Measurements from ENCODE around the gene KIRREL1.

Gene KIRREL1

DNA sequence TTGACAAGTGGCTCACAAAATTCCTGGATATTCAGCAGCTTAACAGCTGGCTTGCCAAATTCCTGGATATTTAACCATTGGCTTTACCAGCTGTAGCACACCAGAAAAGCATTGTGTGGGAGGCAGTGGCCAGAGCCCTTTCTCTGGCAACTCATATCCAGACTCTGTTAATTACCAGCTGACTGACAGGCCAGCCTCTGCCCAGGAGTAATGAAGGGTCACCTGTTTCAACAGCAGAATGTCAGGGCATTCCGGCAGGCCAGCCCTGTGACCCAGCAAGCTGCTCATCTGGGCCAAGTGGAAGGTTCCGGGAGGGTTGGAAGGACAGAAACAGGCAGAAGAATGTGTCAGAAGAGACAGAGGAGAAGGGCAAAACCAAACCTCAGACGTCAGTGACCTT lies 35.2 kb upstream of the KIRREL1 start:
- TF ChIP-seq TAF1 (IDR thresholded peaks at IDR 0.05; ENCODE audit: borderline replicate concordance, insufficient read depth, low read length) (no peak), POLR2AphosphoS5 (IDR thresholded peaks at IDR 0.05; ENCODE audit: low read depth, low read length) (no peak), FOXP2 (optimal IDR thresholded peaks at IDR 0.05; ENCODE audit: borderline replicate concordance, extremely low read depth, extremely low read length, insufficient read depth) (no peak), SIN3A (IDR thresholded peaks at IDR 0.05; ENCODE audit: borderline replicate concordance, insufficient read depth, low read length) (no peak)
- TF ChIP-seq, protein P1, sequence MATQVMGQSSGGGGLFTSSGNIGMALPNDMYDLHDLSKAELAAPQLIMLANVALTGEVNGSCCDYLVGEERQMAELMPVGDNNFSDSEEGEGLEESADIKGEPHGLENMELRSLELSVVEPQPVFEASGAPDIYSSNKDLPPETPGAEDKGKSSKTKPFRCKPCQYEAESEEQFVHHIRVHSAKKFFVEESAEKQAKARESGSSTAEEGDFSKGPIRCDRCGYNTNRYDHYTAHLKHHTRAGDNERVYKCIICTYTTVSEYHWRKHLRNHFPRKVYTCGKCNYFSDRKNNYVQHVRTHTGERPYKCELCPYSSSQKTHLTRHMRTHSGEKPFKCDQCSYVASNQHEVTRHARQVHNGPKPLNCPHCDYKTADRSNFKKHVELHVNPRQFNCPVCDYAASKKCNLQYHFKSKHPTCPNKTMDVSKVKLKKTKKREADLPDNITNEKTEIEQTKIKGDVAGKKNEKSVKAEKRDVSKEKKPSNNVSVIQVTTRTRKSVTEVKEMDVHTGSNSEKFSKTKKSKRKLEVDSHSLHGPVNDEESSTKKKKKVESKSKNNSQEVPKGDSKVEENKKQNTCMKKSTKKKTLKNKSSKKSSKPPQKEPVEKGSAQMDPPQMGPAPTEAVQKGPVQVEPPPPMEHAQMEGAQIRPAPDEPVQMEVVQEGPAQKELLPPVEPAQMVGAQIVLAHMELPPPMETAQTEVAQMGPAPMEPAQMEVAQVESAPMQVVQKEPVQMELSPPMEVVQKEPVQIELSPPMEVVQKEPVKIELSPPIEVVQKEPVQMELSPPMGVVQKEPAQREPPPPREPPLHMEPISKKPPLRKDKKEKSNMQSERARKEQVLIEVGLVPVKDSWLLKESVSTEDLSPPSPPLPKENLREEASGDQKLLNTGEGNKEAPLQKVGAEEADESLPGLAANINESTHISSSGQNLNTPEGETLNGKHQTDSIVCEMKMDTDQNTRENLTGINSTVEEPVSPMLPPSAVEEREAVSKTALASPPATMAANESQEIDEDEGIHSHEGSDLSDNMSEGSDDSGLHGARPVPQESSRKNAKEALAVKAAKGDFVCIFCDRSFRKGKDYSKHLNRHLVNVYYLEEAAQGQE (IDR thresholded peaks at IDR 0.05; ENCODE audit: insufficient read depth in 1 of 2, low read depth in 2 of 2, low read length in 2 of 2) = no peak

GRCh38 chr1:157959750-157960149 lies 33.7 kb upstream of the KIRREL1 start:
- no peak for TF ChIP-seq POLR2AphosphoS5 (IDR thresholded peaks at IDR 0.05; ENCODE audit: low read depth, low read length)
- no peak for TF ChIP-seq TAF1 (IDR thresholded peaks at IDR 0.05; ENCODE audit: borderline replicate concordance, insufficient read depth, low read length)
- TF ChIP-seq, protein P1 (IDR thresholded peaks at IDR 0.05; ENCODE audit: insufficient read depth in 1 of 2, low read depth in 2 of 2, low read length in 2 of 2) = no peak
- no peak for TF ChIP-seq SIN3A (IDR thresholded peaks at IDR 0.05; ENCODE audit: borderline replicate concordance, insufficient read depth, low read length)
- TF ChIP-seq FOXP2 (optimal IDR thresholded peaks at IDR 0.05; ENCODE audit: borderline replicate concordance, extremely low read depth, extremely low read length, insufficient read depth) = no peak

DNA sequence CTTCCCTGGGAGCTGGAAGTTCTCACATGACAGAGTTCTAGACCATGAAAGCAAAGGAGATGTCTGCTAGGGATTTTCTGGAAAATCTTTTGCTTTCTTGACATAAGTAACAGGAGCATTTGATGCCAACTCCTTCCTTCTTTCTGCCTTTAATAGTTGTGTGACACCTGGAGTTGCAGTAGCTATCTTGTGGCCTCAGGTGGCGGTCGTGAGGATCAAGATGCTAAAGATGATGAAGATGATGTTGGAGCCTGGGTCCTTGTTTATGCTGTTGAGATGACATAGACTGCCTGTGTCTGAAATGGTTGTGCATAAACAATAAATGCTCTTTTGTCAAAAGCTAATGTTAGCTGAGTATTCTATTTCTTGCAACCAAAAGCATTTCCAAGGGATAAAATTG lies 32.7 kb upstream of the KIRREL1 start:
- TF ChIP-seq FOXP2 (optimal IDR thresholded peaks at IDR 0.05; ENCODE audit: borderline replicate concordance, extremely low read depth, extremely low read length, insufficient read depth) (no peak), TAF1 (IDR thresholded peaks at IDR 0.05; ENCODE audit: borderline replicate concordance, insufficient read depth, low read length) (no peak), SIN3A (IDR thresholded peaks at IDR 0.05; ENCODE audit: borderline replicate concordance, insufficient read depth, low read length) (no peak), POLR2AphosphoS5 (IDR thresholded peaks at IDR 0.05; ENCODE audit: low read depth, low read length) (no peak)
- TF ChIP-seq, protein P1 (IDR thresholded peaks at IDR 0.05; ENCODE audit: insufficient read depth in 1 of 2, low read depth in 2 of 2, low read length in 2 of 2) = no peak

DNA sequence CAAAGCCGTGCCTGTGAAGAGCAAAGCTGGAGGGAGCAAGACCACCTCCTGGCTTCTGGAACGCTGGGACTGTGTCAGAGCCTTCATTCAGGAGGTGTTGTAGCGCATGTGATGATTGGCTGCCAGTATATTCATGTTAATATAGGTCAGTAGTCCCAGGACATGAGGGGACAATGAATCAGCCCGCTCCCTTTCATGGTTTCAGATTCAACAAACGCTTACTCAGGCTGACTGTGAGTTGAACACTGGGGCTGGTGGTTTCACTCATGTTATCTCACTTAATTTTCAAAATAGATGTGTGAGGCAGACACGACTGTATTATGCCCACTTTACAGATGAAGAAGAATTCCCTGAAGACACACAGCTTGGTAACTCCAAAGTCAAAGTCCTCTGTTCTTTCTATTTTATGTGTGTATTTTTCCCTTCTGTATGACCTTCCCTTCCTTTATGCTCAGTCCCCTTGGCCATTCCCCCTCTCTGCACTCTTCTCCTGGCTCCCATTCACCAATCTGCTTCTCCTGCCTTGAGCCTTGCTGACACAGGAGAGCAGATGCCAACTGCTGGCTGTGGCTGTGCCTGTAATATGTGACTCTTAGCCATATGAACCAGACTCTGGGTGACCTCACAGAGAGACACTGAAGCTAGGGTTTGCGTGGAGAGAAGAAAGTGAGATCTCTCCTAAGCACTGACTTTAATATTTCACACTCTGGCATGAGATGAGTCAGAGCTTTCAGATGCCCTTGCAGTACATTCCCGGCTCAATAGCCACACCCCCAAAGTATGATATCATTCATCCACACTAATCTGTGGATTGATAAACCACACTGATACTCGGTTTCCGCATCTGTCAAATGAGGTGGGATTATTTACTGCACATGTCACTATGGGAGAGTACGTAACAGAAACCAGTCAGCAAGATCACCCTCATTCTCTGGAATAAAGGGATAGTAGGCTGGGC lies 31.4 kb upstream of the KIRREL1 start:
- no peak for TF ChIP-seq TAF1 (IDR thresholded peaks at IDR 0.05; ENCODE audit: borderline replicate concordance, insufficient read depth, low read length)
- no peak for TF ChIP-seq POLR2AphosphoS5 (IDR thresholded peaks at IDR 0.05; ENCODE audit: low read depth, low read length)
- TF ChIP-seq, protein P1 (IDR thresholded peaks at IDR 0.05; ENCODE audit: insufficient read depth in 1 of 2, low read depth in 2 of 2, low read length in 2 of 2) = no peak
- TF ChIP-seq FOXP2 (optimal IDR thresholded peaks at IDR 0.05; ENCODE audit: borderline replicate concordance, extremely low read depth, extremely low read length, insufficient read depth) = no peak
- TF ChIP-seq SIN3A (IDR thresholded peaks at IDR 0.05; ENCODE audit: borderline replicate concordance, insufficient read depth, low read length) = no peak
